OCI-LY3 (cell line): ENCODE results near the gene DHPS.
"Not testable (repeated sequence)": the region's sequence is repeated elsewhere in the genome, so short reads cannot be mapped to it uniquely, and the experiment has no call there.

ENCODE experiments used
- H2AFZ ChIP-seq: fragments of 200-600, 300-600 bp; shearing (Covaris generic); 2 replicates; pipeline ENCODE4 v1.6.0; 2014; ENCODE audit warnings: antibody characterized with exemption, low read depth, low read length
- H3K27ac ChIP-seq: fragments of 200-600, 300-600 bp; sonication (generic); 2 replicates; pipeline ENCODE4 v1.5.1; 2014; ENCODE audit warnings: mild to moderate bottlenecking, low read length, moderate library complexity, mixed read lengths
- H3K27me3 ChIP-seq: fragments of 200-600, 300-600 bp; sonication (generic); 2 replicates; pipeline ENCODE4 v1.6.1; 2014; ENCODE audit warnings: low read depth, low read length, mixed read lengths
- H3K36me3 ChIP-seq: fragments of 200-600, 300-600 bp; sonication (generic); replicated peaks from 2 replicates; pipeline ENCODE3; 2014; ENCODE audit warnings: low read depth, low read length, mixed read lengths
- H3K4me1 ChIP-seq: fragments of 300-600, 200-600 bp; sonication (generic); 2 replicates; pipeline ENCODE4 v1.6.1; 2014; ENCODE audit warnings: low read length, mixed read lengths
- H3K4me2 ChIP-seq: fragments of 200-600, 300-600 bp; sonication (generic); 2 replicates; pipeline ENCODE4 v1.6.1; 2014; ENCODE audit warnings: low read length, mixed read lengths
- H3K4me3 ChIP-seq: fragments of 300-600, 200-600 bp; sonication (generic); 2 replicates; pipeline ENCODE4 v1.5.1; 2014; ENCODE audit warnings: antibody characterized with exemption, mild to moderate bottlenecking, low read length, moderate library complexity
- H3K79me2 ChIP-seq: fragments of 300-600, 200-600 bp; shearing (Covaris generic); 2 replicates; pipeline ENCODE4 v1.6.1; 2014; ENCODE audit warnings: mild to moderate bottlenecking, low read length, mixed read lengths
- H3K9ac ChIP-seq: fragments of 300-600, 200-600 bp; shearing (Covaris generic); 2 replicates; pipeline ENCODE4 v1.6.0; 2014; ENCODE audit warnings: mild to moderate bottlenecking, low read length, moderate library complexity
- H3K9me3 ChIP-seq: fragments of 200-600, 300-600 bp; shearing (Covaris generic); 2 replicates; pipeline ENCODE4 v1.6.1; 2014; ENCODE audit warnings: low read length, mixed read lengths; ENCODE audit not compliant: insufficient read depth
- H4K20me1 ChIP-seq: fragments of 200-600, 300-600 bp; sonication (generic); 2 replicates; pipeline ENCODE4 v1.6.1; 2016; ENCODE audit warnings: low read length, mixed read lengths; ENCODE audit not compliant: insufficient read depth
- EZH2phosphoT487 ChIP-seq: fragments of 200-600 bp; shearing (Covaris generic); IDR thresholded peaks from 2 replicates; pipeline ENCODE4 v1.6.1; 2018; ENCODE audit warnings: antibody characterized with exemption, mixed run types, low read depth
- TF ChIP-seq, protein P1 (sequence below): fragments of 200-600, 300-600 bp; sonication (generic); IDR thresholded peaks from 2 replicates; pipeline ENCODE4 v1.5.1; 2014; ENCODE audit warnings: antibody characterized with exemption, low read length, low read depth

Gene DHPS

DNA sequence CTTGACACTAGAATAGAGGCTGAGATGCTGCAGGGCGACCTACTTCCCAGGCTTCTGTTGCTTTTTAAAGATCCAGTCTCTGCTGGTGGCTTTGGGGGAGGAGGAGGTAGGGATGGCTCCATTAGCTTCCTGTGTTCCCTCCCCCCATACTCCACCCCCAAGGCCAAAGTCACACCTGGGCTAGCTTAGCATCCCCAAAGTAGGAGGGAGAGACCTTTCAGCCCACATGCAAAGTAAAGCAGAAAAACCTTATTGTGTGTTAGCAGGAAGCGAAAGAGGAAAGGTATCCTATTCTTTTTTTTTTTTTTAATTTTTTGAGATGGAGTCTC is 45.3 kb upstream of the DHPS start:
- Histone ChIP-seq H3K4me1 (peaks cover 4% of the 10 kb centered on the region), H2AFZ (no peak overlapping the region), H3K79me2 (peaks cover 55% of the 10 kb centered on the region), H3K27me3 (no peaks in the 10 kb centered on the region), H3K36me3 (peaks cover 37% of the 10 kb centered on the region), H3K4me2 (no peak overlapping the region), H3K9ac (no peak overlapping the region), H4K20me1 (peaks cover 19% of the 10 kb centered on the region), H3K27ac (peak overlapping the region; percentile 26; the same call in 1 of the 2 replicates), H3K9me3 (no peaks in the 10 kb centered on the region), H3K4me3 (no peak overlapping the region)
- TF ChIP-seq, protein P1, sequence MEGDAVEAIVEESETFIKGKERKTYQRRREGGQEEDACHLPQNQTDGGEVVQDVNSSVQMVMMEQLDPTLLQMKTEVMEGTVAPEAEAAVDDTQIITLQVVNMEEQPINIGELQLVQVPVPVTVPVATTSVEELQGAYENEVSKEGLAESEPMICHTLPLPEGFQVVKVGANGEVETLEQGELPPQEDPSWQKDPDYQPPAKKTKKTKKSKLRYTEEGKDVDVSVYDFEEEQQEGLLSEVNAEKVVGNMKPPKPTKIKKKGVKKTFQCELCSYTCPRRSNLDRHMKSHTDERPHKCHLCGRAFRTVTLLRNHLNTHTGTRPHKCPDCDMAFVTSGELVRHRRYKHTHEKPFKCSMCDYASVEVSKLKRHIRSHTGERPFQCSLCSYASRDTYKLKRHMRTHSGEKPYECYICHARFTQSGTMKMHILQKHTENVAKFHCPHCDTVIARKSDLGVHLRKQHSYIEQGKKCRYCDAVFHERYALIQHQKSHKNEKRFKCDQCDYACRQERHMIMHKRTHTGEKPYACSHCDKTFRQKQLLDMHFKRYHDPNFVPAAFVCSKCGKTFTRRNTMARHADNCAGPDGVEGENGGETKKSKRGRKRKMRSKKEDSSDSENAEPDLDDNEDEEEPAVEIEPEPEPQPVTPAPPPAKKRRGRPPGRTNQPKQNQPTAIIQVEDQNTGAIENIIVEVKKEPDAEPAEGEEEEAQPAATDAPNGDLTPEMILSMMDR = no peak
- TF ChIP-seq EZH2phosphoT487 = no peak

DNA sequence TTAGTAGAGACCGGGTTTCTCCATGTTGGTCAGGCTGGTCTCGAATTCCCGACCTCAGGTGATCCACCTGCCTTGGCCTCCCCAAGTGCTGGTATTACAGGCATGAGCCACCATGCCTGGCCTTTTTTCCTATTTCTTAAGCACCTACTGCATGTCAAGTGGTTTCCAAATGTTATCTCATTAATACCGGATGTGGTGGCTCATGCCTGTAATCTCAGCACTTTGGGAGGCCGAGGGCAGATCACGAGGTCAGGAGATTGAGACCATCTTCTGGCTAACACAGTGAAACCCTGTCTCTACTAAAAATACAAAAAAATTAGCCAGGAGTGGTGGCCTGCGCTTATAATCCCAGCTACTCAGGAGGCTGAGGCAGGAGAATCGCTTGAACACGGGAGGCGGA is 43.9 kb upstream of the DHPS start:
- not testable (repeated sequence) for H3K27me3 ChIP-seq, H3K4me3 ChIP-seq, H3K4me2 ChIP-seq, H3K9me3 ChIP-seq, H3K27ac ChIP-seq, H2AFZ ChIP-seq, H3K9ac ChIP-seq
- H4K20me1 ChIP-seq = peaks cover 15% of the 10 kb centered on the region; the same call in 1 of the 2 replicates
- peaks cover 14% of the 10 kb centered on the region for H3K4me1 ChIP-seq
- peaks cover 55% of the 10 kb centered on the region for H3K79me2 ChIP-seq
- H3K36me3 ChIP-seq = peaks cover 33% of the 10 kb centered on the region

DNA sequence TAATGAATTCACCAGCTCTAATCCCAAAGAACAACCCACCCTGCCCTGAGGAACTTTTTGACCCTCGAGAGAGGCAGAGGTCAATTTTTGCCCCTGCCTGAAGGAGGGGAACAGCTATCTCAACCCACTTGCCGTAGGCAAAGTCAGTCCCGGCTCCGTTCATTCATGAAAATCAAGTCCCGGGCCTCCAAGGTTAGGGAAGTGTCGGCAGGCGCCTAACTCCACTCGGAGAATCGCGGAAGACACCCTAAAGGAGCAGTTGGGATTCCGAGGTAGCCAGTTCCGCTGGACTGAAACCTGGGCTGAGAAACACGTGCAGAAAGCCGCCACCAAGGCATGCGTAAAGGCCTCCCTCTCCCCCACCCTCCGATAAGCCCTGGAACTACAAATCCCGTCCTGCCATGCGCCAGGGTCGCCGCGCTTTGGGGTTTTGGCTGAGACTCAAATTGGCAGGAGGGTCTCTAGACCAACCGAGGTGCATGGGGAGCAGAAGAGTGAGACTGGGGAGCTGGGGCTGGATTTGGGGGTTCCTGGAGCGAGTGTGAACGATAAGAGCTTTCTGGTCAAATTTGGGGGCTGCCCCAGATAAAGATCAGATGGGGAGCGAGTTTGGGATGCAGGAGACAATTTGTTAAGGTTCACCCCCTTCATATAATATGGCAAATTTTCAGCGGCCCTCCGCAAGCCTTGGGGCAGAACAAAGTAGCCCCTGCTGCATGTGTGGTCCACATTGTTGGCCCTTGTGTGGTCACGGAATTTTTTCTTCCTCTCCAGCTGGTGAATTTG is 42.2 kb upstream of the DHPS start, which contains the start of gene TNPO2:
TNPO2 (minus strand) TSS at position 292 of the 786 bp plus-strand sequence. CDS start 2,955 bp downstream, outside the sequence.
- Histone ChIP-seq H3K27ac (peak within 1 kb of the TSS; percentile 77), H4K20me1 (peaks cover 7% of the 10 kb centered on the region; the same call in 1 of the 2 replicates), H3K9me3 (no peaks in the 10 kb centered on the region), H3K4me3 (peak within 1 kb of the TSS; percentile 92), H2AFZ (peak within 1 kb of the TSS; percentile 91), H3K9ac (peak within 1 kb of the TSS; percentile 97), H3K27me3 (no peaks in the 10 kb centered on the region), H3K36me3 (peaks cover 25% of the 10 kb centered on the region), H3K79me2 (peaks cover 57% of the 10 kb centered on the region), H3K4me1 (peaks cover 14% of the 10 kb centered on the region), H3K4me2 (peak within 1 kb of the TSS; percentile 87)
- no peak for TF ChIP-seq EZH2phosphoT487
- TF ChIP-seq, protein P1 = no peak

DNA sequence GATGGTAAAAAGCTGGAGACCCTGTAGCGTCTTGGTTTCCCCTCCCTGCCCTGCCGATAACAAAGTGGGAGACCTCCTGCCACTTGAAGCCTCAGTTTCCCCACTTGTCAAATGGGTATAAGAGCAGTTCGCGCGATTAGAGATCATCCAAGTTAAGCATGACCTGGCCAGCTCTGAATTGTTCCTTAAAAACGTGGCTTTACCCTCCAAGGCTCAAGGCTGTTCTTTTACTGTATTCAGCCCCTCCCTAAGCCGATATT is 41.6 kb upstream of the DHPS start:
- Histone ChIP-seq H3K4me1 (peaks cover 14% of the 10 kb centered on the region), H2AFZ (peak overlapping the region; percentile 91), H3K79me2 (peaks cover 61% of the 10 kb centered on the region), H3K4me2 (peak overlapping the region; percentile 87), H3K9me3 (no peaks in the 10 kb centered on the region), H4K20me1 (peaks cover 7% of the 10 kb centered on the region; the same call in 1 of the 2 replicates), H3K27ac (peak overlapping the region; percentile 77), H3K4me3 (peak overlapping the region; percentile 92), H3K27me3 (no peaks in the 10 kb centered on the region), H3K9ac (peak overlapping the region; percentile 97), H3K36me3 (peaks cover 27% of the 10 kb centered on the region)
- TF ChIP-seq, protein P1 = no peak
- TF ChIP-seq EZH2phosphoT487 = no peak
